Measurements from ENCODE around the gene NPDC1.

DNA sequence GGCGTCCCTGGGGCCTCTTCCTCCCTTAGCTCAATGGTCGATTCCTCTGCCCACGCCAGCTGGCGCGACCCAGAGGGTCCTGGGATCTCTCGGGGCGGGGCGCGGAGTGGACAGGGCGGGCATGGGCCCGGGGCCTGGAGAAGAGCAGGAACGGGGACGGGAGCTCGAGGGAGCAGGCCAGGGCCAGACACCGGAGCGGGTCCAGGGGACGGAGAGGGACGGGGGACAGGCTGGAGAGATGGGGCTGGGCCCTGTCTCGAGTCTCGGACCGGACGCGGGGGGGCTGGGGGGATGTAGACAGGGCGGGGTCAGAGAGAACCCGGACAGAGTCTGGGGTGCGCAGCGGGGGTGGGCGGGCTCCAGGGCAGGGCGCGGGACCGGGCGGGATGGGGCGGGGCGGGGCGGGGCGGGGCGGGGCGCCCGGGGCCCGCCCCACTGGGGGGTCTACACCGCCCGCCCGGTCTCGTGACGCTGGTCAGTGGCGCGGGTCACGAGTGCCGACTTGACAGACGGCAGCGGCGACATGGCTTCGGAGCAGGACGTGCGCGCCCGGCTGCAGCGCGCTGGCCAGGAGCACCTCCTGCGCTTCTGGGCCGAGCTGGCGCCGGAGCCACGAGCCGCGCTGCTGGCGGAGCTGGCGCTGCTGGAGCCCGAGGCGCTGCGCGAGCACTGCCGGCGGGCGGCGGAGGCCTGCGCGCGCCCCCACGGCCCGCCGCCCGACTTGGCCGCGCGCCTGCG lies 31.2 kb upstream of the NPDC1 start, which contains the start of gene UAP1L1:
- TF ChIP-seq USF2 (IDR thresholded peaks at IDR 0.05; ENCODE audit: low read length) (no peak), ZNF274 (IDR thresholded peaks at IDR 0.05; ENCODE audit: borderline replicate concordance, extremely low read depth, low read length) (no peak), CTCF (IDR thresholded peaks at IDR 0.05; ENCODE audit: control extremely low read depth in 1 of 3, insufficient read depth in 1 of 3, low read depth in 1 of 3, low read length in 3 of 3) (no peak)
- TF ChIP-seq, protein P1, sequence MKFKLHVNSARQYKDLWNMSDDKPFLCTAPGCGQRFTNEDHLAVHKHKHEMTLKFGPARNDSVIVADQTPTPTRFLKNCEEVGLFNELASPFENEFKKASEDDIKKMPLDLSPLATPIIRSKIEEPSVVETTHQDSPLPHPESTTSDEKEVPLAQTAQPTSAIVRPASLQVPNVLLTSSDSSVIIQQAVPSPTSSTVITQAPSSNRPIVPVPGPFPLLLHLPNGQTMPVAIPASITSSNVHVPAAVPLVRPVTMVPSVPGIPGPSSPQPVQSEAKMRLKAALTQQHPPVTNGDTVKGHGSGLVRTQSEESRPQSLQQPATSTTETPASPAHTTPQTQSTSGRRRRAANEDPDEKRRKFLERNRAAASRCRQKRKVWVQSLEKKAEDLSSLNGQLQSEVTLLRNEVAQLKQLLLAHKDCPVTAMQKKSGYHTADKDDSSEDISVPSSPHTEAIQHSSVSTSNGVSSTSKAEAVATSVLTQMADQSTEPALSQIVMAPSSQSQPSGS (IDR thresholded peaks at IDR 0.05; ENCODE audit: low read length), result no peak
